ENCODE data around the gene FHAD1. TPM values are rescaled to one million over a fixed set of nuclear protein-coding genes. Genes with fewer than 3 reads are reported as not detected.

The FHAD1 gene
- total RNA-seq, 1 donor from 2014 or later = 2.1 TPM

- Histone ChIP-seq H3K9ac (ENCODE audit: low read depth in 1 of 3, low read length in 3 of 3) (no peak overlapping the region), H3K27ac (ENCODE audit: low read depth, low read length) (no peak overlapping the region), H3K9me3 (ENCODE audit: control insufficient read depth in 3 of 3, low read length in 3 of 3) (no peaks in the 10 kb centered on the region), H3K4me1 (ENCODE audit: control insufficient read depth in 3 of 3, insufficient read depth in 3 of 3, low read length in 3 of 3) (peaks cover under 1 to 5% (median 3%) of the 10 kb centered on the region in 3 donors), H3K4me3 (ENCODE audit: low read length in 3 of 3) (no peak overlapping the region), H3K27me3 (ENCODE audit: control insufficient read depth in 3 of 3, insufficient read depth in 3 of 3, low read length in 3 of 3) (peaks cover 5 to 17% (median 11%) of the 10 kb centered on the region in 3 donors), H3K36me3 (ENCODE audit: control insufficient read depth in 3 of 3, insufficient read depth in 3 of 3, low read length in 3 of 3) (no peaks in the 10 kb centered on the region)
These were observed 39.8 kb upstream of the FHAD1 start for GRCh38 chr1:15207031-15207828.

GRCh38 chr1:15207829-15208429 is 39.1 kb upstream of the FHAD1 start:
- Histone ChIP-seq H3K9me3 (ENCODE audit: control insufficient read depth in 3 of 3, low read length in 3 of 3) (no peaks in the 10 kb centered on the region), H3K9ac (ENCODE audit: low read depth in 1 of 3, low read length in 3 of 3) (no peak overlapping the region), H3K4me1 (ENCODE audit: control insufficient read depth in 3 of 3, insufficient read depth in 3 of 3, low read length in 3 of 3) (peaks cover 3 to 11% (median 7%) of the 10 kb centered on the region in 3 donors), H3K4me3 (ENCODE audit: low read length in 3 of 3) (no peak overlapping the region), H3K27ac (ENCODE audit: low read depth, low read length) (no peak overlapping the region), H3K36me3 (ENCODE audit: control insufficient read depth in 3 of 3, insufficient read depth in 3 of 3, low read length in 3 of 3) (no peaks in the 10 kb centered on the region), H3K27me3 (ENCODE audit: control insufficient read depth in 3 of 3, insufficient read depth in 3 of 3, low read length in 3 of 3) (peaks cover 5 to 17% (median 11%) of the 10 kb centered on the region in 3 donors)

GRCh38 chr1:15210651-15211375 is 36.2 kb upstream of the FHAD1 start:
- H3K4me1 ChIP-seq (ENCODE audit: control insufficient read depth in 3 of 3, insufficient read depth in 3 of 3, low read length in 3 of 3) = peaks cover 9 to 14% (median 12%) of the 10 kb centered on the region in 3 donors
- H3K27ac ChIP-seq (ENCODE audit: low read depth, low read length) = no peak overlapping the region

GRCh38 chr1:15211424-15211823 is 35.6 kb upstream of the FHAD1 start:
- Histone ChIP-seq H3K4me1 (ENCODE audit: control insufficient read depth in 3 of 3, insufficient read depth in 3 of 3, low read length in 3 of 3) (peaks cover 9 to 14% (median 12%) of the 10 kb centered on the region in 3 donors), H3K36me3 (ENCODE audit: control insufficient read depth in 3 of 3, insufficient read depth in 3 of 3, low read length in 3 of 3) (no peaks in the 10 kb centered on the region), H3K9me3 (ENCODE audit: control insufficient read depth in 3 of 3, low read length in 3 of 3) (no peaks in the 10 kb centered on the region), H3K27me3 (ENCODE audit: control insufficient read depth in 3 of 3, insufficient read depth in 3 of 3, low read length in 3 of 3) (peaks cover 3 to 13% (median 10%) of the 10 kb centered on the region in 3 donors), H3K9ac (ENCODE audit: low read depth in 1 of 3, low read length in 3 of 3) (no peak overlapping the region), H3K27ac (ENCODE audit: low read depth, low read length) (no peak overlapping the region), H3K4me3 (ENCODE audit: low read length in 3 of 3) (no peak overlapping the region)

More at GRCh38 chr1:15210651-15211375, 36.2 kb upstream of the FHAD1 start:
- Histone ChIP-seq H3K36me3 (ENCODE audit: control insufficient read depth in 3 of 3, insufficient read depth in 3 of 3, low read length in 3 of 3) (no peaks in the 10 kb centered on the region), H3K9me3 (ENCODE audit: control insufficient read depth in 3 of 3, low read length in 3 of 3) (no peaks in the 10 kb centered on the region), H3K9ac (ENCODE audit: low read depth in 1 of 3, low read length in 3 of 3) (no peak overlapping the region), H3K27me3 (ENCODE audit: control insufficient read depth in 3 of 3, insufficient read depth in 3 of 3, low read length in 3 of 3) (peaks cover 3 to 14% (median 11%) of the 10 kb centered on the region in 3 donors), H3K4me3 (ENCODE audit: low read length in 3 of 3) (no peak overlapping the region)

GRCh38 chr1:15212216-15212953 is 34.6 kb upstream of the FHAD1 start:
- no peaks in the 10 kb centered on the region for H3K36me3 ChIP-seq (ENCODE audit: control insufficient read depth in 3 of 3, insufficient read depth in 3 of 3, low read length in 3 of 3)
- no peak overlapping the region for H3K27ac ChIP-seq (ENCODE audit: low read depth, low read length)
- H3K9me3 ChIP-seq (ENCODE audit: control insufficient read depth in 3 of 3, low read length in 3 of 3) = no peaks in the 10 kb centered on the region
- H3K4me1 ChIP-seq (ENCODE audit: control insufficient read depth in 3 of 3, insufficient read depth in 3 of 3, low read length in 3 of 3) = peaks cover 7 to 12% (median 10%) of the 10 kb centered on the region in 3 donors
- H3K9ac ChIP-seq (ENCODE audit: low read depth in 1 of 3, low read length in 3 of 3) = no peak overlapping the region
- no peak overlapping the region for H3K4me3 ChIP-seq (ENCODE audit: low read length in 3 of 3)
- peaks cover 0 to 4% (median 1%) of the 10 kb centered on the region in 3 donors for H3K27me3 ChIP-seq (ENCODE audit: control insufficient read depth in 3 of 3, insufficient read depth in 3 of 3, low read length in 3 of 3)

- no peaks in the 10 kb centered on the region for H3K36me3 ChIP-seq (ENCODE audit: control insufficient read depth in 3 of 3, insufficient read depth in 3 of 3, low read length in 3 of 3)
- H3K27me3 ChIP-seq (ENCODE audit: control insufficient read depth in 3 of 3, insufficient read depth in 3 of 3, low read length in 3 of 3) = no peaks in the 10 kb centered on the region
- no peak overlapping the region for H3K27ac ChIP-seq (ENCODE audit: low read depth, low read length)
- no peak overlapping the region for H3K9ac ChIP-seq (ENCODE audit: low read depth in 1 of 3, low read length in 3 of 3)
- H3K4me3 ChIP-seq (ENCODE audit: low read length in 3 of 3) = no peak overlapping the region
- H3K4me1 ChIP-seq (ENCODE audit: control insufficient read depth in 3 of 3, insufficient read depth in 3 of 3, low read length in 3 of 3) = peaks cover 7 to 12% (median 10%) of the 10 kb centered on the region in 3 donors
- H3K9me3 ChIP-seq (ENCODE audit: control insufficient read depth in 3 of 3, low read length in 3 of 3) = no peaks in the 10 kb centered on the region
These were observed 34.1 kb upstream of the FHAD1 start for GRCh38 chr1:15212954-15213291.

- Histone ChIP-seq H3K9me3 (ENCODE audit: control insufficient read depth in 3 of 3, low read length in 3 of 3) (no peaks in the 10 kb centered on the region), H3K4me1 (ENCODE audit: control insufficient read depth in 3 of 3, insufficient read depth in 3 of 3, low read length in 3 of 3) (peaks cover 7 to 12% (median 10%) of the 10 kb centered on the region in 3 donors), H3K27ac (ENCODE audit: low read depth, low read length) (peak overlapping the region; percentile 3), H3K27me3 (ENCODE audit: control insufficient read depth in 3 of 3, insufficient read depth in 3 of 3, low read length in 3 of 3) (no peaks in the 10 kb centered on the region), H3K4me3 (ENCODE audit: low read length in 3 of 3) (no peak overlapping the region), H3K9ac (ENCODE audit: low read depth in 1 of 3, low read length in 3 of 3) (no peak overlapping the region), H3K36me3 (ENCODE audit: control insufficient read depth in 3 of 3, insufficient read depth in 3 of 3, low read length in 3 of 3) (no peaks in the 10 kb centered on the region)
These were observed 33.6 kb upstream of the FHAD1 start for GRCh38 chr1:15213341-15213821.

GRCh38 chr1:15214527-15214926 is 32.5 kb upstream of the FHAD1 start:
- Histone ChIP-seq H3K9me3 (ENCODE audit: control insufficient read depth in 3 of 3, low read length in 3 of 3) (no peaks in the 10 kb centered on the region), H3K36me3 (ENCODE audit: control insufficient read depth in 3 of 3, insufficient read depth in 3 of 3, low read length in 3 of 3) (no peaks in the 10 kb centered on the region), H3K27me3 (ENCODE audit: control insufficient read depth in 3 of 3, insufficient read depth in 3 of 3, low read length in 3 of 3) (no peaks in the 10 kb centered on the region), H3K9ac (ENCODE audit: low read depth in 1 of 3, low read length in 3 of 3) (peak overlapping the region in 1 of 3 donors; percentile 16), H3K4me3 (ENCODE audit: low read length in 3 of 3) (no peak overlapping the region), H3K4me1 (ENCODE audit: control insufficient read depth in 3 of 3, insufficient read depth in 3 of 3, low read length in 3 of 3) (peaks cover 7 to 12% (median 10%) of the 10 kb centered on the region in 3 donors), H3K27ac (ENCODE audit: low read depth, low read length) (no peak overlapping the region)

- no peak overlapping the region for H3K4me3 ChIP-seq (ENCODE audit: low read length in 3 of 3)
- H3K4me1 ChIP-seq (ENCODE audit: control insufficient read depth in 3 of 3, insufficient read depth in 3 of 3, low read length in 3 of 3) = peaks cover 7 to 12% (median 10%) of the 10 kb centered on the region in 3 donors
- peak overlapping the region; percentile 25 for H3K27ac ChIP-seq (ENCODE audit: low read depth, low read length)
- H3K27me3 ChIP-seq (ENCODE audit: control insufficient read depth in 3 of 3, insufficient read depth in 3 of 3, low read length in 3 of 3) = no peaks in the 10 kb centered on the region
- H3K36me3 ChIP-seq (ENCODE audit: control insufficient read depth in 3 of 3, insufficient read depth in 3 of 3, low read length in 3 of 3) = no peaks in the 10 kb centered on the region
- no peaks in the 10 kb centered on the region for H3K9me3 ChIP-seq (ENCODE audit: control insufficient read depth in 3 of 3, low read length in 3 of 3)
- no peak overlapping the region for H3K9ac ChIP-seq (ENCODE audit: low read depth in 1 of 3, low read length in 3 of 3)
These were observed 31.9 kb upstream of the FHAD1 start for GRCh38 chr1:15215116-15215515.
